DND-41 (cell line): ENCODE measurements around the gene CIART.

Experiments
- CTCF ChIP-seq: IDR thresholded peaks from 2 replicates; pipeline ENCODE4 v1.5.1; 2012; ENCODE audit warnings: borderline replicate concordance, low read length, moderate library complexity, mild to moderate bottlenecking; ENCODE audit not compliant: poor library complexity, severe bottlenecking; ENCODE audit errors: extremely low read depth
- EZH2 ChIP-seq: IDR thresholded peaks from 3 replicates; pipeline ENCODE4 v1.6.1; 2012; ENCODE audit warnings: borderline replicate concordance, low read depth, mild to moderate bottlenecking, moderate library complexity, low read length, inconsistent platforms; ENCODE audit not compliant: severe bottlenecking

GRCh38 chr1:150309758-150310508 lies 27.6 kb downstream of the CIART start:
- no peak for TF ChIP-seq CTCF
- TF ChIP-seq EZH2: no peak
